Erythroblast (primary cell): ENCODE data around the gene ORM2.

Experiments used
- GATA1 ChIP-seq: IDR thresholded peaks from 2 replicates; pipeline ENCODE4 v1.6.1; 2011; ENCODE audit warnings: low read depth, mild to moderate bottlenecking, control low read depth, low read length, moderate library complexity
- POLR2A ChIP-seq: IDR thresholded peaks from 2 replicates; pipeline ENCODE4 v1.6.1; 2011; ENCODE audit warnings: mild to moderate bottlenecking, low read length

DNA sequence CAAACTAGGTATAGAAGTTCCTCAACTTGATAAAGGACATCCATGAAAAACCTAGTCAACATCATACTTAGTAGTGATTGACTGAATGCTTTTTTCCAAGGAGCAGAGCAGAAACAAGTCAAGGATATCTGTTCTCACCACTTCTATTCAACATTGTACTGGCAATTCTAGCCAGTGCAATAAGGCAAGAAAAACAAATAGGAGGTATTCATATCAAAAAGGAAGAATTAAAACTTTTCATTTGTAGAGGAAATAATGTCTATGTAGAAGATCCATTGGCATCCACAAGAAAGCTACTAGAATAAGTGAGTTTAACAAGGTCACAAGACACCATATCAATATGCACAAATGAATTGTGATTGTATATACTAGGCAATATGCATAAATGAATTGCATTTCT, 35.0 kb upstream of the ORM2 start:
- no peak for TF ChIP-seq POLR2A
- TF ChIP-seq GATA1: no peak
